ENCODE data around the gene CORO1C.
"Not testable (repeated sequence)": the region's sequence is repeated elsewhere in the genome, so short reads cannot be mapped to it uniquely, and the experiment has no call there.

The CORO1C gene

DNA sequence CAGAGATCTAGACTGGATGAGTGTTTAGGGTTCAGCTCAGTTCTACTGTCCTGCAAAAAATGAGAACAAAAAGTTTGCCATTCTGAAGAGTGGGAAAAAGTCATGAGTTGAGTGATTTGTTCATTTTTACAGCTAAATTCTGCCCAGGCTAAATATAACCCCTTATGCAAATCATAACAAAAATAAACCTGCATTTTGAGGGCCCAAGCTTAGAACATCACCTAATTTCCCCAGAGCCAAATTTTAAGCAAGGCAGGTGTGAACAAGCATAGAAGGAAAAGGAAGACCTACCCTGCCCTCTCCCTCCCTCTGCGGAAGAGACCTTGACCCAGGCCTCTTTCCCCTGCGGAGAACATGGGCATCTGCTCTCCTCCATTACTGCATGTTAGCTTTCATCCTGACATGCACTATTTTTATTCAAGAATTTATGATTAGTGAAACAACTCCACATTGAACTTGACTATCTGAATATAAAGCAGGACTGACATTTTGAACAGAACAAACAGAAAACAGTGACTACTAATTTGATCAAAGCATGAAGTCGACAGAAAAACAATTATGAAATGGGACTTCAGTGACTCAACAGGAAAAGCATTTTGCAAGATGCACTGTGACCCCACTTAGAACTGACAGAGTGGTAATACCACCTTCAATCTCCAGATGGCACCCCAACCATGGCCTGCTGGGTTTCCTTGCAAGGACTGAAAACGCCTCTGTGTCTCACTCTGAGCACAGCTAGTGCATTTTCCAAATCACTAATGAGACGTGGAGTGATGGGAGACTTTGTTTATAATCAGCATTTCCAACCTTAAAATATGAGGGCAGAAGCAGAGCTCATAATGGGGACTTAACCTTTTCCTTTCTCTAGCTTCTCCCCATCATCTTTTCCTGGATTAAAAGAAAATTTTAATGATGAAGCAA, 66.7 kb downstream of the CORO1C start:
- 0 out of 2 replicates have a peak overlapping the region, but pooled peaks have one; percentile 2 for H3K4me3 ChIP-seq (ENCODE audit: low read length)
- peak; percentile 95 for DNase-seq (ENCODE audit: low read depth)

DNA sequence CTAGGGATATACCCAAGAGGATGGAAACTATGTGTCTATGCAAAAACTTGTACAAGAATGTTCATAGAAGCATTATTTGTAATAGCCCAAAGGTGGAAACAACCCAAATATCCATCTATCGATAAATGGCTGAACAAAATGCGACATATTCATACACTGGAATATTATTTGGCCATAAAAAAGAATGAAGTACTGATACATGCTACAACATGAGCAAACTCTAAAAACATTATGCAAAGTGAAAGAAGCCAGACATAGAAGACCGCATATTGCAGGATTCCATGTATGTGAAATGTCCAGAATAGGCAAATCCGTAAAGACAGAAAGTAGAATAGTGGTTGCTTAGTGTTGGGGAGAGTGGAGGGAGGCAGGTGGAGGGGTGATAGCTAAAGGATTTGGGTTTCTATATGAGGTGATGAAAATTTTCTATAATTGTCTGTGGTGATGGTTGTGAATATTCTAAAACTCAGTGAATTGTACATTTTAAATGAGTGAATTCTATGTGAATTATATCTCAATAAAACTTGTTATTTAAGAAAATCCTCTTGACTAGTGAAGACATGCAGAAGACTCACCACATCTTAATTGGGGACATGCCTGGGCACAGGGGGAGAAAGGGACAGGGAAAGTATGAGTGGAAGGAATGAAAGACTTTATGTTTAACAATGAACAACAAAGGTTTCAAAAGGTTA, 67.8 kb downstream of the CORO1C start:
- H3K4me3 ChIP-seq (ENCODE audit: low read length), result no peak overlapping the region
- no peak for DNase-seq (ENCODE audit: low read depth)
- TF ChIP-seq, protein P1, sequence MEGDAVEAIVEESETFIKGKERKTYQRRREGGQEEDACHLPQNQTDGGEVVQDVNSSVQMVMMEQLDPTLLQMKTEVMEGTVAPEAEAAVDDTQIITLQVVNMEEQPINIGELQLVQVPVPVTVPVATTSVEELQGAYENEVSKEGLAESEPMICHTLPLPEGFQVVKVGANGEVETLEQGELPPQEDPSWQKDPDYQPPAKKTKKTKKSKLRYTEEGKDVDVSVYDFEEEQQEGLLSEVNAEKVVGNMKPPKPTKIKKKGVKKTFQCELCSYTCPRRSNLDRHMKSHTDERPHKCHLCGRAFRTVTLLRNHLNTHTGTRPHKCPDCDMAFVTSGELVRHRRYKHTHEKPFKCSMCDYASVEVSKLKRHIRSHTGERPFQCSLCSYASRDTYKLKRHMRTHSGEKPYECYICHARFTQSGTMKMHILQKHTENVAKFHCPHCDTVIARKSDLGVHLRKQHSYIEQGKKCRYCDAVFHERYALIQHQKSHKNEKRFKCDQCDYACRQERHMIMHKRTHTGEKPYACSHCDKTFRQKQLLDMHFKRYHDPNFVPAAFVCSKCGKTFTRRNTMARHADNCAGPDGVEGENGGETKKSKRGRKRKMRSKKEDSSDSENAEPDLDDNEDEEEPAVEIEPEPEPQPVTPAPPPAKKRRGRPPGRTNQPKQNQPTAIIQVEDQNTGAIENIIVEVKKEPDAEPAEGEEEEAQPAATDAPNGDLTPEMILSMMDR (conservative IDR thresholded peaks at IDR 0.05; ENCODE audit: low read length), result no peak

More for the DNA sequence above, 66.7 kb downstream of the CORO1C start:
- TF ChIP-seq, protein P1 (conservative IDR thresholded peaks at IDR 0.05; ENCODE audit: low read length), result peak; percentile 99

DNA sequence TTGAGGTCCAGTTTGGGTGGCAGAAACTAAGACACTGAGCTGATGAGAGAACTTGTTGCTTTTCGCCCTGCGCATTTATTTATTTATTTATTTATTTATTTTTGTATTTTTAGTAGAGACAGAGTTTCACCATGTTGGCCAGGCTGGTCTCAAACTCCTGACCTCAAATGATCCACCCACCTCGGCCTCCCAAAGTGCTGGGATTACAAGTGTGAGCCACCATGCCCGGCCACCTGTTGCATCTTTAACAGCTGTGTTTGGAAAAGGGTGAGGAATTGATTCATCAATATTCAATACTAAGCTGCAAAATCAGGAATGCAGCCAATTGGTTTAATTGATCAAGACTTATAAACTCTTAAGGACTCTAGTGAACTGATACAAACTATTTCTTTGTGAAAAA, 73.2 kb downstream of the CORO1C start:
- not testable (repeated sequence) for H3K4me3 ChIP-seq (ENCODE audit: low read length)

DNA sequence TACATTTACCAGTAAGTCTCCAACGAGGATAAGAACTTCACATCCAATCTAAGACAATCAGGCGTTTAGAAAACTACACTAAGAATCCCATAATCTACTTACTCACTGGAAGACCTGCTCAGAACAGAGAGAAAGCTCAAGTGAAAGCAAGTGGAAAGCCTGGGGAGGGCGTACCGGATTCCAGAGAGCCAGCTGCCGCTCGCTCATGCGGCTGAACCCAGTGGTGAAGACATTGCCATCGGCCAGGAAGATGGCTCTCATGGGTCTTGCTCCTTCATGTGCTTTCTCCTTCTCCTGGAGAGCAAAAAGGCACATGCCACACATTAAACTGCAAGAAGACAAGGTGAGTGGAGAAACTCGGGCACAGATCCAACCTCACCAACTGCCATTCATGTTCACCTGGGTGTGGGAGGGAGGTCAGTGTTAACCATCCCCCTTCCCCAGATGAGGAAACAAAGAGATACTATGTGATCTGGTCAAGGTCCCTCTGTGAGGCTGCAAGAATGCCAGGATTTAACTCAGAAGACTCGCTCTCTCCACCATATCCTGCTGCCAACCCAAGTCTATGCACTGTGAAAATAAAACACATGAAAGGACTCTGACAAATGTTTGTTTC, 74.1 kb downstream of the CORO1C start:
- TF ChIP-seq, protein P1 (conservative IDR thresholded peaks at IDR 0.05; ENCODE audit: low read length), result no peak
- no peak overlapping the region for H3K4me3 ChIP-seq (ENCODE audit: low read length)
- no peak for DNase-seq (ENCODE audit: low read depth)

More for the DNA sequence above, 73.2 kb downstream of the CORO1C start:
- DNase-seq (ENCODE audit: low read depth), result not testable (repeated sequence)

DNA sequence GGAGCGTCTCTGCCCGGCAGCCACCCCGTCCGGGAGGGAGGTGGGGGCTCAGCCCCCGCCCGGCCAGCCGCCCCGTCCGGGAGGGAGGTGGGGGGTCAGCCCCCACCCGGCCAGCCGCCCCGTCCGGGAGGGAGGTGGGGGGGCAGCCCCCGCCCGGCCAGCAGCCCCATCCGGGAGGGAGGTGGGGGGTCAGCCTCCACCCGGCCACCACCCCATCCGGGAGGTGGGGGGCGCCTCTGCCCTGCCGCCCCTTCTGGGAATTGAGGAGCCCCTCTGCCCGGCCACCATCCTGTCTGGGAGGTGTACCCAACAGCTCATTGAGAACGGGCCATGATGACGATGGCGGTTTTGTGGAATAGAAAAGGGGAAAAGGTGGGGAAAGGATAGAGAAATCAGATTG, 75.1 kb downstream of the CORO1C start:
- not testable (repeated sequence) for DNase-seq (ENCODE audit: low read depth)

DNA sequence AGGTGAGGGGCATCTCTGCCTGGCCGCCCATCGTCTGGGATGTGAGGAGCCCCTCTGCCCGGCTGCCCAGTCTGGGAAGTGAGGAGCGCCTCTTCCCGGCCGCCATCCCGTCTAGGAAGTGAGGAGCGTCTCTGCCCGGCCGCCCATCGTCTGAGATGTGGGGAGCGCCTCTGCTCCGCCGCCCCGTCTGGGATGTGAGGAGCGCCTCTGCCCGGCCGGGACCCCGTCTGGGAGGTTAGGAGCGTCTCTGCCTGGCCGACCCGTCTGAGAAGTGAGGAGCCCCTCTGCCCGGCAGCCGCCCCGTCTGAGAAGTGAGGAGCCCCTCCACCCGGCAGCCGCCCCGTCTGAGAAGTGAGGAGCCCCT, 75.5 kb downstream of the CORO1C start:
- H3K4me3 ChIP-seq (ENCODE audit: low read length); DNase-seq (ENCODE audit: low read depth): not testable (repeated sequence)

More for the DNA sequence above, 75.1 kb downstream of the CORO1C start:
- H3K4me3 ChIP-seq (ENCODE audit: low read length), result not testable (repeated sequence)

DNA sequence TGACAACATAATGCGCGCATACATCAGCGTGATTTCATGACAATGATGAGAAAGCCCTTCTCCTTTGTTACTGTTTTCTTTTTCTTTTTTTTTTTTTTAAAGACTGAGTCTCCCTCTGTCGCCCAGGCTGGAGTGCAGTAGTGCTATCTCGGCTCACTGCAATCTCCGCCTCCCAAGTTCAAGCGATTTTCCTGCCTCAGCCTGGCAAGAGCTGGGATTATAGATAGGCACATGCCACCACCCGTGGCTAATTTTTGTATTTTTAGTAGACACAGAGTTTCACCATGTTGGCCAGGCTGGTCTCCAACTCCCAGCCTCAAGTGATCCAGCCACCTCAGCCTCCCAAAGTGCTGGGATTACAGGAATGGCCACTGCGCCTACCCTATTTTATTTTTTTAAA, 76.7 kb downstream of the CORO1C start:
- not testable (repeated sequence) for DNase-seq (ENCODE audit: low read depth); H3K4me3 ChIP-seq (ENCODE audit: low read length)

DNA sequence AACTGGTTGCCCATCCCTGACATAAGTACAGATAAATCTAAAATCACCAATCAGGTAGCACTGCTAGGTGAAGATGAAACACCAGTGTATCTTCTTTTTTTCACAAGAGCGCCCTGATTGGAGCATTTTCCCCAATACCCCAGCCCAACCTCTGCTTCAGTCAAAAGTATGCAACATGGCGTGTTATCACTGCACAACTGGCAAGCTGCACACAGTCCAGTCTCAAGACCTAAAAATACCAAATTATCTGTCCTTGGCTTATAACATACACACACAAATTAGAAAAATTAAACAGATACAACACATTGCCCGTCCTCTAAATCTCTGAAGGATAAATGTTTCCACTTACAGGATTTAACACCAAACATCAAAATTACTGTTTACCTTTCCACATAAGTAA, 77.4 kb downstream of the CORO1C start:
- H3K4me3 ChIP-seq (ENCODE audit: low read length), result no peak overlapping the region
- TF ChIP-seq, protein P1 (conservative IDR thresholded peaks at IDR 0.05; ENCODE audit: low read length), result no peak
- DNase-seq (ENCODE audit: low read depth), result no peak

DNA sequence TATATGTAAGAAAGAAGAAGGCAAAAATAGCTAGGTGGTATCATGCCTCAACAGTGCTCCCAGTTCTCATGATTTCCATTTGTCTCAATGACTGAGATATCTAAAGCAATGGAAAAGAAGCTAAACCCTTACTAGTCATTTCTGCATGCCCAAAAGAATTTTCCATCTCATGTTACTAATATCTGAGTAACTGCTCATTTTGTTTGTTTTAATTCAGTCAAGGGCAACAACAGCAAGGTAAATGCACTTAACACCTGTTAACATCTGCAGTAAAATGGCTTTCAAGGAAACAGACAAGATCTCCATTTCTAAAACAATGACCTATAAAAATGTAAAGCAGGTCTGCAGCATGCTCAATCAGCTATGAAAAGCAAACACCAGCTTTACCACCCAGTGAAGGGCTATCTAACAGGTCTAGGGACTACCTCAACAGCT, 78.2 kb downstream of the CORO1C start:
- TF ChIP-seq, protein P1 (conservative IDR thresholded peaks at IDR 0.05; ENCODE audit: low read length), result no peak
- DNase-seq (ENCODE audit: low read depth), result no peak
- no peak overlapping the region for H3K4me3 ChIP-seq (ENCODE audit: low read length)
